ENCODE measurements around the gene HOXD10. TPM values are rescaled to one million over a fixed set of nuclear protein-coding genes. Genes with fewer than 3 reads are reported as not detected.
A peak's percentile ranks its signal among the peaks of the same experiment; 100 is the strongest.

Gene HOXD10
- total RNA-seq, 1 donor = not detected

DNA sequence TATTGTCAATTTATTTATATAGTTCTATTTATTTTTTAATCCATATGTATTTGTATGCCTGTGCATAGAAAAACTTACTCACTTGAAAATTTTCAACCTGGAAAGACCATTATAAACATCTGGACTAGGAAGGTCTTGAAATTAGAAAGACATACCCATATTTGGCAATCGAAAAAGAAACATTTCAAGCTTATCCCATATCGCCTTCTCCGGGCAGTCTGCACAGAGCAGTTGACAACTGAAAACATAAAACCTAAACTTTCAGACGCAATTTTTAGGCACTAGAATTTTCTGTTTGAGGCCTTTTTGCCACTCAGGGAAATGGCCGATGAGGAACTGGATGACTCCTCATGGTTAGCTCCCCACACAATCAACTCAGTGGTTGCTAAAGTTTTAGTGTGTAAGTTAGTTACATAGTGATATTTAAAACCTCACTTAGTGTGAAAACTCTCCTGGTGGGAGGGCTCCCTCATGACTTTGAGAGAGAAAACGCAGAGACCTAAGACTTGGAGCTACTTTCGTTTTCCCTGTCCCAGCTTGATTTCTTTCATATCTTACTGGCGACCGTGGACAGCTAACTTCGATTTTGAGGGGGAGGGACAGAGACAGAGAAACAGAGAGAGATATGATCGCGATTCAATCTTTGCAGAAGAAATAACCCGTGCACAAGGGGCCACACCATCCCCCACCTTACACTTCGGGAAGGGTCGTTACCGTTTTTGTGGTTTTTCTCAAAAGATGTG lies 20.2 kb upstream of the HOXD10 start:
- no peak for TF ChIP-seq CTCF (IDR thresholded peaks at IDR 0.05; ENCODE audit: insufficient read depth, low read length)
- peak; percentile 29 for DNase-seq (ENCODE audit: low read depth)
- peak overlapping the region; percentile 56 for H3K4me3 ChIP-seq (ENCODE audit: low read depth, low read length)

- peak overlapping the region; percentile 59 for H3K4me3 ChIP-seq (ENCODE audit: low read depth, low read length)
- DNase-seq (ENCODE audit: low read depth) = peak; percentile 59
- TF ChIP-seq CTCF (IDR thresholded peaks at IDR 0.05; ENCODE audit: insufficient read depth, low read length) = peak; percentile 90
Observed at GRCh38 chr2:176096986-176097819, 19.4 kb upstream of the HOXD10 start.

DNA sequence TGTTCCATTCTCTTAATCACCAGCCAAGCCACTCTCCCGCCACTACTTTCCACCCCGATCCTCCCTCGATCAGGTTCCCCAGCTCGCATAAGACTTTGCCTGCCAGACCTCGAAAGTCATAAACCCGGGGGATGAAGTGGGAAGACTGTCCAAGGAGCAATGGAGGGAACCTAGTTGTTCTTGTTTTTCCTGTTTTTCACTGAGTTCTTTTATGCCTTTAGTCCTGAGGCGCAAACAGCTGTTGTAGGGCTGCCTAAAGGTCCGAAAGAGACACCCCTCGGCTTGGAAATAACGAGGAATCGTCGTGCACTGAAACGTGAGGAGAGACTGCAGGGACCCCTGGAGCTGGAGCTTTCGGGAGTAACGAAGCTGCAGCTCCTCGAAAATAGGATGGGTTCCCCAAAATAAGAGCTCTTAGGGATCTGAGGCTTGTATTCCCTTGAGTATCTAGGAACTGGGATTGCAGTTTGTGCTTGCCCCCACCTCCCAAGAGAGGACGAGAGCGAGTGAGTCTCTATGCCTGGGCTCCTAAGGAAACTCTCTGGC lies 18.7 kb upstream of the HOXD10 start:
- no peak overlapping the region for H3K4me3 ChIP-seq (ENCODE audit: low read depth, low read length)
- DNase-seq (ENCODE audit: low read depth) = no peak
- TF ChIP-seq CTCF (IDR thresholded peaks at IDR 0.05; ENCODE audit: insufficient read depth, low read length) = no peak

- no peak for TF ChIP-seq CTCF (IDR thresholded peaks at IDR 0.05; ENCODE audit: insufficient read depth, low read length)
- no peak overlapping the region for H3K4me3 ChIP-seq (ENCODE audit: low read depth, low read length)
- no peak for DNase-seq (ENCODE audit: low read depth)
Observed at GRCh38 chr2:176098366-176099158, 18.0 kb upstream of the HOXD10 start.

GRCh38 chr2:176099159-176099727 lies 17.3 kb upstream of the HOXD10 start:
- no peak for DNase-seq (ENCODE audit: low read depth)
- no peak for TF ChIP-seq CTCF (IDR thresholded peaks at IDR 0.05; ENCODE audit: insufficient read depth, low read length)
- no peak overlapping the region for H3K4me3 ChIP-seq (ENCODE audit: low read depth, low read length)
